GM18520 (cell line): Measurements from ENCODE around the gene TMC8.
A peak's percentile ranks its signal among the peaks of the same experiment; 100 is the strongest.
"Not testable (repeated sequence)": the region's sequence is repeated elsewhere in the genome, so short reads cannot be mapped to it uniquely, and the experiment has no call there.

Experiments
- ATAC-seq: cut with Tn5 transposase; IDR thresholded peaks from one replicate; pipeline ENCODE4 v1.9.1; 2021; ENCODE audit not compliant: unreplicated experiment

Gene TMC8

DNA sequence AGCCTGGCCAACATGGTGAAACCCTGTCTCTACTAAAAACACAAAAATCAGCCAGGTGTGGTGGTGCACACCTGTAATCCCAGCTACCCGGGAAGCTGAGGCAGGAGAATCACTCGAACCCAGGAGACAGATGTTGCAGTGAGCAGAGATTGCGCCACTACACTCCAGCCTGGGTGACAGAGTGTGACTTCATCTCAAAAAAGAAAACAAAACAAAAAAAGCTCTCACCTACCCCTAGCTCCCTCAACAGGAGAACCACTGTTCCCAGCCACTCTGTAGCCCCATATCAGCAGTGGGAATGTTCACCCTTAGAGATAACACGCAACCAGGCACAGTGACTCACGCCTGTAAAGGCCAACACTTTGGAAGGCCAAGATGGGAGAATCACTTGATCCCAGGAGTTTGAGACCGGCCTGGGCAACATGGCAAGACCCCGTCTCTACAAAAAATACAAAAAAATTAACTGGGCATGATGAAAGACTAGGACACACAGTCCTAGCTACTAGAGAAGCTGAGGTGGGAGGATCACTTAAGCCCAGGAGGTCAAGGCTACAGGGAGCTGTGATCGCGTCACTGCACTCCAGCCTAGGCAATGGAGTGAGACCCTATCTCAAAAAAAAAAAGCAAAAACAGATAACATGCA, 5.4 kb downstream of the TMC8 start:
- ATAC-seq: no peak

DNA sequence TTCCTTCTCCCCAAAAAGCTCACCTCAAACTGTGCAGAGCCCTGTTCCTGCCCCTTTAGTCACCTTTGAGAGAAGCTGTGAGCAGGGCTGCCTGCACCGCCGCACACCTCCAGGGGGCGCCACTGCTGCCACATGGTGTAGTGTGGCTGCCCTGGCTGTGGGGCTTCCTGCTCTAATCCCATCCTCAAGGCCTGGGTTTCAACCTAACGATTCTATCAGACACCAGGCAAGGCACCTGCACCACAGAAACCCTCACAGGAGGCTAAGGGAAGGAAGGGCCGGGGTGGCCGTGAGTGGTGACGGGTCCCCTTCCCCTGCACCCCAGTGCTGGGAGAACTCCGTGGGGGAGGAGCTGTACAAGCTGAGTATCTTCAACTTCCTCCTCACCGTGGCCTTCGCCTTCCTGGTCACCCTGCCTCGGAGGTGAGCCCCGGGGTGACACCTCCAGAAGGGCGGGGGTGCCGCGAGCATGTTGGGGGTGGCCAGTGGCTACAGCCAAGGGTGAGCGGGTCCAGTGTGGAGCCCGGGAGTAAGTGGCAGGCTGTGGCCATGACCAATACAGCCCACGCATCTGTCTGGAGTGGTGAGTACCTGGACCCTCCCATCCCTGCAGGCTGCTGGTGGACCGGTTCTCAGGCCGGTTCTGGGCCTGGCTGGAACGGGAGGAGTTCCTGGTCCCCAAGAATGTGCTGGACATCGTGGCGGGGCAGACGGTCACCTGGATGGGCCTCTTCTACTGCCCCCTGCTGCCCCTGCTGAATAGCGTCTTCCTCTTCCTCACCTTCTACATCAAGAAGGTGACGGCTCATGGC, 7.0 kb downstream of the TMC8 start:
- no peak for ATAC-seq

DNA sequence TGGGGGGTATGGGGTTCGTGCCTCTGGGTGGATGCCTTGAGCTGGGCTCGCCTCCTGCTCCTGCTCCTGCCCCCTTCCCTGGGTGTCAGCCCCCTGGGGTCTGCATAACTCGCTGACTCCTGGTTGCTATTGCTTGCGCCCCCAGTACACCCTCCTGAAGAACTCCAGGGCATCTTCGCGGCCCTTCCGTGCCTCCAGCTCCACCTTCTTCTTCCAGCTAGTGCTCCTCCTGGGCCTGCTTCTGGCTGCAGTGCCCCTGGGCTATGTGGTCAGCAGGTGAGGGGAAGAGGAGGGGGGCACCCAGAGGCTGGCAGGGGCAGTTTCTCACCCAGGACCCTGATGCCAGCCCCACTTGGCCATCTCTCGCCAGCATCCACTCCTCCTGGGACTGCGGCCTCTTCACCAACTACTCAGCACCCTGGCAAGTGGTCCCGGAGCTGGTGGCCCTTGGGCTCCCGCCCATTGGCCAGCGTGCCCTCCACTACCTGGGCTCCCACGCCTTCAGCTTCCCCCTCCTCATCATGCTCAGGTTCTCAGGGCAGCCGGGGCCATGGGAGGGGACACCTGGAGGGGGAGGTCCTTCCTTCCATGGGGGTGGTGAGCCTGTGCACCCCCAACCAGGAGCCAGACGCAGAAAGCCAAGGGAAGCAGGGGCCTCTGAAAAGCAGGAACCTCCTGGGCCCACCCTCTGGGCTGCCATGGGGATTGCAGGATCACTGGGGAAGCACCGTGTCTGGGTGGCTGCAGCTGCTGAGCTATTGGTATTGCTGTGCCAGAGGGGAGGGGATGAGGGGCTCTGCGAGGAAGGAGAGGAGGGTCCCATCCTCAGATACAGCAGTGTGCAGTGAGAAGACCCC, 7.9 kb downstream of the TMC8 start:
- no peak for ATAC-seq

DNA sequence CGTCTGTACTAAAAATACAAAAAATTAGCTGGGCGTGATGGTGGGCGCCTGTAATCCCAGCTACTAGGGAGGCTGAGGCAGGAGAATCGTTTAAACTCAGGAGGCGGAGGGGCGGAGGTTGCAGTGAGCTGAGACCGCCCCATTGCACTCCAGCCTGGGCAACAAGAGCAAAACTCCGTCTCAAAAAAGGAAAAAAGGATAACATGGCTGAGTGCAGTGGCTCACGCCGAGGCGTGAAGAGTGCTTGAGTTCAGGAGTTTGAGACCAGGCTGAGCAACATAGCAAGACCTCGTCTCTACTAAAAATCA, 9.2 kb downstream of the TMC8 start:
- ATAC-seq: not testable (repeated sequence)

DNA sequence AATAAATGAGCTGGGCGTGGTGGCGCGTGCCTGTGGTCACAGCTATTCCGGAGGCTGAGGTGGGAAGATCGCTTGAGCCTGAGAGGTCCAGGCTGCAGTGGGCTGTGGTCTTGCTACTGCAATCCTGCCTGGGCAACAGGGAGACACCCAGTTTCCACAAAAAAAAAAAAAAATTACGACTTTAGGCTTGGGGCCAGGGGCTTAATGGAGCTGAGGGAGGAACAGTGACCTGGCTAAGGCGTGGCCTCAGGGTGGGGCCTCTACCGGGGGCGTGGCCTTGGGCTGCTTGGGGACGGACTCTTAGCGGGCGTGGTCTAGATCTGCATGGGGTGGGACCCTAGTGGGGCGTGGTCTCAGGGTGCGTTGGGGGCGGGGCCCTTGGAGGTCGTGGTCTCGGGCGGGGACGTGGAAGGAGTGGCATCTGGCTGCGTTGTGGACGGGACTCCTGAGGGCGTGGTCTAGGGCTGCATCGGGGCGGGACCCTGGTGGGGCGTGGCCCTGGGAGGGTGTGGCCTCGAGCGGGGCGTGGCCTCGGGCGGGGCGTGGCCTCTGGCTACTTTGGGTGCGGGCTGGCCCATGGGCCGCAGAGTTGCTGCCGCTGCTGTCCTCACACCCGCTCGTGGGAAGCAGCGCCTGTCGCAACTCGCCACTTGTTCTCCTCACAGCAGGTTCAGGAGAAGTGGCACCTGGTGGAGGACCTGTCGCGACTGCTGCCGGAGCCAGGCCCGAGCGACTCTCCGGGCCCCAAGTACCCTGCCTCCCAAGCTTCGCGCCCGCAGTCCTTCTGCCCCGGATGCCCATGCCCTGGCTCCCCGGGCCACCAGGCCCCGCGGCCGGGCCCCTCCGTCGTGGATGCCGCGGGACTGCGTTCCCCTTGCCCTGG, 9.8 kb downstream of the TMC8 start:
- ATAC-seq: peak; percentile 57

DNA sequence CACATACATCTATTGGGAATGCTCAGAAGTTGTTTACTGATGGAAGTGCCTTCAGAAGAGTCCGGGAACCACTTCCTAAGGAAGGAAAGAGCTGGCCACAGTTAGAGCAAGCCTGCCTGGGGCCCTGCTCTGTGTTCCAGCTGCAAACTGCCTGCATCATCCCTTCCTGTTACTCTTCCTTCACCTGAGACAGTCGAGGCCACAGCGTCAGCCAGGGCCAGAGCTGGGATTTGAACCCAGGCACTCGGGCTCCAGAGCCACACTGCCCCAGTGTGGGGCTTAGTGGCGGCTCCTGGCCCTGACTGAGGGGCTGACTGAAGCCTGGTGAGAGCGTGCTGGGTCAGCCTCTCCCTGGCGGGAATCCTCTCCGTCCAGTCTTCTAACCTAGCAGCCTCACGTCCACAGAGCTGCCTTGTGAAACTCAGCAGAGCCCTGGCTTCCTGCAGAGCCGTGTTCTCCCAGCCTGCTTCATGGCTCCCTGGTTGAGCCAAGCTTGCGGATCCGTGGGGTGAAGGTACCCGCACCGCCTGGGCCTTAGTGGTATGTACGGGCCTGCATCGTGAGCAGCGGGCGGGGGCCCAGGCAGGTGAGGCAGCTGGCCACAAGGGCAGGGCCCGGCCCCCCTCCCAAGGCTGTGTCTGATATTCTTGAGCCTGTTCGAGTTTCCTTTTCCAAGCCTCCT, 11.0 kb downstream of the TMC8 start:
- ATAC-seq: no peak

DNA sequence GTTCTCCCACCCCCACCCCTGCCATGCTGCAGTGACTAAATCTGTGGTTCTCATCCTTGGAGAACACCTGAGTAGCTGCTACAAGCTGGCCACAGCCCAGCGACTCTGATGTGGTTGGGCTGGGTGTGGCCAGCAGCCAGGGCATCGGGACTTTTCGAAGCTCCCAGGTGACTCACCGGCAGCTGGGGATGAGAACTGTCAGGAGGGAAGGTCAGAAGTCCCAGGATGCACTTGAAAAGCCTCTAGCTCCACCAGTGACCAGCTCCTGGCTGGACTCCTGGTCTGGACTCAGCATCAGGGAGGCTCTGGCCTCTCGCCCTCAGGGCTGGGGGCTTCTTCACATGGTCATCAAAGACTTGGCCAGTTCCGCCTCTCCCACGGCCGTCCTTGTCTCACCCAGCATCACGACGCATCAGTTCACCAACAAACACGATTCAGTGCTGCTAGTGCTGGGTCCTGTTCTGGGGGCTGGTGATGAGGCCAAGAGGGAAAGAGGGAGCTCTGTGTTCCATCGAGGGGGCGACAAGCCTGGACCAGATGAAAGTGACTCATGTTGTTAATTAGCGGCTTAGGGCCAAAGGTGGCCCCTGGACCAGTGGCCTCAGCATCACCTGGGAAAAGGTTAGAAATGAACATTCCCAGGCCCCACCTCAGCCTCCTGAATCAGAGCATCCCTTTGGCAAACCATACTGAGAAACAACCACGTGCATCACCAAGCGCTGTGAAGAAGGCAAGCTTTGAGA, 11.7 kb downstream of the TMC8 start:
- no peak for ATAC-seq

DNA sequence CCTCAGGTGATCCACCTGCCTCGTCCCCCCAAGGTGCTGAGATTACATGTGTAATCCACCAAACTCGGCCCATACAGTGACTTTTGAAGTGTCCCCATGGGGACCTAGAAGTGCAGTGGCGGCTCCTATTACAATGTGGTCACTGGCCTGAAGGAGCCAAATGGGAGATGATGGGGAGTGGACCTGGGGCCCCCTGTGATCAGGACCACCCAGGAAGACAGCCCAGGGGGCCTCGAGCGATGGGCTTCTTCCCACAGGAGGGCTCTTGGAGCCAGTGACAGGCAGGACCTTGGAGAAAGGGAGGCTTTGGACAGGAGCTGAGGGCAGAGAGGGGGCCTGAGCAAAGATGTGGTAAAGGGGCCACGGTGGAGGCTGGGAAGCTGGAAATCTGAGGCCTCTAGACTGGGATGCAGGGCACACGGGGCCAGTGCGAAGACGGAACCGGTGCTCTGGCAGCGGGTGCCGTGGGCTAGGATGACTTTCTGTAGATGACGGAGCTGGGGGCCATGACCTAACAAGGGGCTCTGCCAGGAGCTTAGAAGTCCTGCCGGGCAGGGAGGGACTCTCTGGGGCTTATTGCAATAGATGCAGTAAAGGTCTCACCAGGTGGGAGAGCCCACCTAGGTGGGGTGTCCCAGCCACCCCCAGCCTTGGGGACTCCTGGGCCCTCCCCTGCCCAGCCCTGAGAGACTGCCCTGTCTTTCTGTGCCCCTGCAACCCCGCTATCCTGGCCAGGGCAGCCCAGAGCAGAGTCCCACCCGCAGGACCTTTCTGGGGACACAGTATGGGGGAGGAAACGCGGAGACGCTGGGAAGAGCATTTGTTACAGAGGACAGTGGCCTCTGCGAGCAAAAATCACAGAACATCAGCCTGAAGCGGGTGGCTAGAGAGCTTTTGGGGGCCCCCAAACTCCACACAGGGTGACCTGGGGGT, 12.9 kb downstream of the TMC8 start:
- no peak for ATAC-seq

DNA sequence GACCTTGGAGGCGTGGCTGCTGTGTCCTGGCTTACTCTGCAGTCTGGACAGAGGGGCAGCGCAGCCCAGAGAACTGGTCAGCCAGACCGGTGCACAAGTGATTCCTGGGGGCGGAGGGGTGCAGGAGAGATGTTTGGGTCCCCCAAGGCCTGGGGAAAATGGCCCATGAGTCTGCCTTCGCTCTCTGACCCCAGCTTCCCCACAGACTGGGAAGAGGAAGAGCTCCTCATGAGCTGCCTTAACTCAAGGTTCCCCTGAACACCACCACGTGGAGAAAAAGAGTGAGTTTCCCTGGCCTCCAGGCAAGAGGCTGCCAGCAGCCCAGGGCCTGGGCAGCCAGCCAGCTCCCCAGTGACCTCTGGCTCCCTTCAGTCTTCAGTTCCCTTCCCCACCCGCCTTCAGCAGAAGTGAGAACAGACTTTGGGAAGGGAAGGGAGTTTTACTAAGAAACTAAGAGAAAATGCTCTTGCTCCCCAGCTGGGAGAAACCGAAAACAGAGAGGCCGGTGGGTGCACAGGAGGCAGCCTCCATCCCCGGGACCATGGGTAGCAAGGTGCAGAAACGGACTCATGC, 13.7 kb downstream of the TMC8 start:
- ATAC-seq: no peak

DNA sequence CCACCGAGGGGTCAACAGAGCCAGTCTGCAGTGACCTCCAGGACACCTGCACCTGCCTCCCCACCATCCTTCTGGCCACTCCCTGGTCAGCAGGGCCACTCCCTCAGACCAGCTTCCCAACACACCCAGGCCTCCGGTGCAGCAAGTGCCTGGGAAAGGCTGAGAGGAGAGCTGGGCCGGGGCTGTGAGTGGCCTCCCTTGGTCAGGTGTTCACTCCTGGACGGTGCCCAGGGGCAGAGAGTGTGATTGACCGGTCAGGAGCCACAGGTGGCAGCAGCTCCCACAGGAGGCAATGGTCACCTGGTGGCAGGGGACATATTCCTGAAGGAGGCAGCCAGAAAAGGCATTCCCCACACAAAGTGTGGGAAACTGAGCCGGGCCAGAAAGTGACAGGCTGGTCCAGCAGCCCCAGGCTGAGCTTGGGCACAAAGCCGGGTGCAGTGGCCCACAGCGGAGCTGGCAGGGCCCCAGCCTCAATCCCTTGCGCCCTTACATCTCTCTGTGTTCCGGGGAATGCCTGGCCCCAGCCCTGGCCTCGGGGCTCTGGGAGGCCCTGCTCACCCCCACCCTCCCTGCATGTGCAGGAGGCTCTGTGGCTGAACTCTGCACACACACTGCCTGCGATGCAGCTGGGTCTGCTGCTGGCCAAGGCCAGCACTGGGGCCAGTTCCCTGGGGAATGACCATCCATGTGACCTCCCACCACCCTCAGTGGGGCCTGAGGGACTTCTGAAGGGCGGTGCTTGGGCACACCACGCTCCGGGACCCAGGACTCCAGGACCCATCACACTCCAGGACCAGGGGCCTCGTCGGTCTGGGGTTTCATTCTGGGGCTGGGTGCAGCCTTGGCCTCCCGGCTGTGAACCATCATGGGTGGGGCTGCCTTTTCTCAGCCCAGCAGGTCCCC, 14.4 kb downstream of the TMC8 start:
- ATAC-seq: no peak

DNA sequence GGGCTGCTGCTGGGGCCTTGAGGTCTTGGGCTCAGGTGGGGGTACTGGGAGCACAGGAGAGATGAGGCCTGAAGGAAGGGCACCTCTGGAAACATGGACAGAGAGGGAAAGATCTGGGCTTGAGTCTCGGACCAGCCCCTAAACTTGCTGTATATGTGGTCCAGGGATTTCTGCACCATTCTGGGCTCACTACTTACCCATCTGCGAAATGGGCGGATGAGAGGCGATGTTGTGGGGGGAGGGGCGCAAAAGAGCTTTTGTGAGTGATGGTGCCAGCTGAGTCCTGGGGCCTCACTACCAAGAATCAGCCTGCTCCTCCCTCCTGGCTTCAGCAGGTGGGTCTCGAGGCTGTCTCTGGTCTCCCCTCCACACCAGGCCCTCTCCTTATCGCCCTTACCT, 15.9 kb downstream of the TMC8 start:
- ATAC-seq: no peak

DNA sequence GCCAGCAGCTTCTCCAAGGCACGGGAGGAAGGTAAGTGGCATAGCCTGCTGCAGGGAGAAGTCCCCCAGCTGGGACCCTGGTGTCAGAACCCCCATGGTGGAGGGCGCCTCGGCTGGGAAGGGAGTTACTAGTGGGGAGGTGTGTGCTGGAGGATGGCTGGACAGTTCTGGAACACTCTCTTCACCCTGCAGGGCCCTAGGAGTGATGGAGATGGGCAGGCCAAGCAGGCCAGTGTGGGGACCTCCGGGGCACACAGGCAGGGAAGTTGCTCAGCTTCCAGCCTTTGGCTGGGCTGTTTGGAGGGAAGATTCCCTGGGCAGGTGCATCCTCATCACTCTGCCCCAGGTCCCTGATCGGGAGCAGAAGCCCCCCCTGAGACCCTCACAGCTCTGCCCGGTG, 16.3 kb downstream of the TMC8 start:
- no peak for ATAC-seq

DNA sequence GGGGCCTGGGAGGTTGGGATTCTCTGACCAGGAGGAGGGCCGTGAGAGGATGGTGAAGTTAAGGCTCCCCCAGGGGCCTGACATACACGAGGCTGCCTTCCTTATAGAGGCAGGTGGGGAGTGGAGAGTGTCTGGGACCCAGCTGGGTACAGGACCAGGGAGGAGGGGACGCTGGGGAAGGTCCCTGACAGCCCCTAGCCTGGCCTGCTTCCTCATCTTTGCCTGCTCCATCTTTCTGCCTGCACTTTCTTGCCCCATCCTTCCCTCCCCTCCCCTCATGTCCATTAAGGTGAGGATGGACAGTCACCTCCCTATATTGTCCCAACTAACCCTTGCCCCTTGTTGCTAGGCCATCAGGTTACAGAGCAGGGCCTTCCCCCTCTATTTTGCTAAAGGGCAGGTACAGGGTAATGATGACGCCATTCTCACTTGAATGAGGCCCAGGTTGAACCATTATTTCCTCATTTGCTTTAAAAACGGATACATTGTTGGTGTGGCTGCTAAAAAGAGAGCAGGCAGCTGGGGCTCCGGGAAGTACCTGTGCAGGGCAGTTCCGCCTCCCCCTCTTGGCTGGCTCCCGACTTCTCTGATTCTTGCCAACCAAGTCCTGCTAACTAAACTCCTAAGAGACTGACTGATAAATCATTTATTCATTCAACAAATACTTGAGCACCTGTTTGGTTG, 16.9 kb downstream of the TMC8 start:
- ATAC-seq: peak; percentile 37

DNA sequence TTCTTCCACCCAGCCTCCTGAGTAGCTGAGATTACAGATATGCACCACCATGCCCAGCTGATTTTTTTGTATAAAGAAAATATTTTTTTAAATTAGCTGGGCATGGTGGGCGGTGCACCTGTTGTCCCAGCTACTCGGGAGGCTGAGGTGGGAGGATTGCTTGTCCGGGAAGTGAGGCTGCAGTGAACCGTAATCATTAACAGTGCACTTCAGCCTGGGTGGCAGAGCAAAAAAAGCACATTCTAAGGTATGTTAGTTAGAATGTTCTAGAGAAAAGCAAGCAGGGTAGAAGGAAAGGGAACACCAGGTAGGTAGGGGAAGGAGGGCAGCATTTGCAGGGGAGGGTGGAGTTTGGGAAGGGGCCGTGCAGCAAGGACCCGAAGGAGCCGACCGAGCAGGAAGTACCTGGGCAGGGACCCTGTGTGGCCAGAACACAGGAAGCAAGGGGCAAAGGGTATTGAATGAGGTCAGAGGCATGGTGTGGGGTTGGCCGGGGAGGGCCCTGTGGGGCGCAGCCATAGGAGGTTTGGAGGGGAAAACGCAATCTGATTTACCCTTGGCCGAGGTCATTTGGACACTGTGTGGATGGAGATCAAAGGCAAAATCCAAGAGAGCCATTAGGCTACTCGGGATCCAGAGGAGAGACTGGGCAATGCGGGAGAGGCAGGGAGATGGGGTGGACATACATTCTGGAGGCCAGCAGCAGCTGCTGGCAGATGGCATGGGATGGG, 17.9 kb downstream of the TMC8 start:
- ATAC-seq: no peak

DNA sequence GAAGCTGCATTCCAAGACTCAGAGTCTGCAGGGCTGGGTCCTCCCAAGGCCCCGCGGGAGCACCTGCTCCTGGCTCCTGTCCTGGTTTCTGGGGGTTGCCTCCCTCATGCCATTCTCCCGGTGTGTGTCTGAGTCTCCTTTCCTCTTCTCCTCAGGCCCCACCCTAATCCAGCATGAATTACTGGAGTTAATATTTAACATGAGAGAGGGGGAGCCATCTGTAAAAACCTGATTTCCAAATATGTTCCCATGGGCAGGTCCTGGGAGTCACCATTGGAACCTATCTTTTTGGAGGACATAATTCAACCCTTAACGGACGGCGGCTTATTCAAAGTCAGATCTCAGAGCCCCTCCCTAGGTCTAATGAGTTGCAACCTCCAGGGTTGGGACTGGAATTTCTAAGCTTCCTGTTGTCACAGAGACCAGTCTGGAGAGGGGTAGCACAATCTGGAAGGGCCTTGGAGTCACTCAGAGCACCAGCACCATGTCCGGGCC, 21.0 kb downstream of the TMC8 start:
- ATAC-seq: no peak
